ENCODE results near the gene RTN1.

RTN1 gene

DNA sequence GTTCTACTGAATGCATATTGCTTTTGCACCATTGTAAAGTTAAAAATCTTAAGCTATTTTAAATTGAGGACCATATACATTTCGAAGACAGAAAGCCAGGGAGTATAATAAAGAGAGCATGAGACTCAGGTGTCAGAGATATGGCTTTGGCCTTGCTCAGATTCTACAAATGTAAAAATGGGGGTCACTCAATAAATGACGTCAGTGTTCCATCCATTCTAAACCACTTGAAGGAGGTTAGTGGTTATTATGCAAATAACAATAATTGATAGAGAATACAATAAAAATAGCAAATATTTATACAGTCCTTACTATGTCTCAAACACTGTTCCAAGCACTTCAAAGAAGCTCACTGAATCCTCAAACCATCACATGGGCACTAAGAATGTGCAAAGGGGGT, 20.1 kb downstream of the RTN1 start:
- DNase-seq (ENCODE audit: low read depth): no peak

DNA sequence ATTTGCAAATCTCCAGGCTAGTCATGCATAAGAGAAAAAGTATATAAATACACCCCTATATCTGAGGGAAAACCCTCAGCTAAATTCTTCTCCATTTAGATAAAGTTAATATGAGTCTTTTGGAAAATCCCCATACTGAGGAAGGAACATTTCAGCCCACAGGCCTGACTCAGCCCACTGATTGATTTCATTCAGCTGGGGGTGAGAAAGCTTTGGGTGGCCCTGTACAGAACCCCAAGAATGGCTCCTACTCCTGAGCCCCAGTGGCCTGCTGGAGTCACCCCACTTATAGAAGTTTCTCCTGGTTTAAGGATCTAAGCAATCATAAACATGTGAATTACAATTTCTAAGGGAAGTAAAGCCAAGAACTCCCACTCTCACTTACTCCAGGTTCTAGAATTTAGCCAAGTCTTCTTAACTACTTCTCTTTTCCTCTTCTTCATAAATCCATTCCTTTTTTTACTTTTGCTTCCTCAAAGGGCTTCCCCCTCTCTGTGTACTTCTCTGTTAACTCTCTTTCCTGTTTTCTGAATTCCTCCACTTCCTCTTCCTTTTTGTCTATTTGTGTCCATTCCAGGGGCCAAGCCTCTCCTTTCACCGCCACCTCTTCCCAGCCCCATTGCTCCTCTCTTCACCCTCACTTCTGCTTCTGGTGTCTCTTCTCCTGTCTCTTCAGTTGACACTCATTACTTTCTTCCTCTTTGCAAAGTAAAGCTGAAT, 21.0 kb downstream of the RTN1 start:
- DNase-seq (ENCODE audit: low read depth): no peak

DNA sequence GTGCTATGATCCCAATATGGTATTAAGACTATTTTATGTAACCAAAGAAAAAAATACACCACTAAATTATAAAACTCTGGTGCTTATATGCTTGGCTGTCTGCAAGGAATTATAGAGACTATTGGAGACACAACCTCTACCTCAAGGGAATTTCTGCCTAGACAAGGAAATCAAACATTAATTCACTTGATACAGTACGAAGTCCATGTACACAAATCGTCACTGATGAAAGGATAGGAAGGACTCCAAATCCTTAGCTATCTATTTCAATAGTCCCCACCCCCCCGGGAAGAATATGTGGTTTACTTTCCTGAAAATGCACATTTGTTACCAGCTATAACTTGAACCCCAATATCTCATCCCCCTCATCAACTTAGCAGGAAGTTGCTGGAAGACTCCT, 21.9 kb downstream of the RTN1 start:
- DNase-seq (ENCODE audit: low read depth): no peak

GRCh38 chr14:59847711-59848110, 22.9 kb downstream of the RTN1 start:
- no peak for DNase-seq (ENCODE audit: low read depth)

DNA sequence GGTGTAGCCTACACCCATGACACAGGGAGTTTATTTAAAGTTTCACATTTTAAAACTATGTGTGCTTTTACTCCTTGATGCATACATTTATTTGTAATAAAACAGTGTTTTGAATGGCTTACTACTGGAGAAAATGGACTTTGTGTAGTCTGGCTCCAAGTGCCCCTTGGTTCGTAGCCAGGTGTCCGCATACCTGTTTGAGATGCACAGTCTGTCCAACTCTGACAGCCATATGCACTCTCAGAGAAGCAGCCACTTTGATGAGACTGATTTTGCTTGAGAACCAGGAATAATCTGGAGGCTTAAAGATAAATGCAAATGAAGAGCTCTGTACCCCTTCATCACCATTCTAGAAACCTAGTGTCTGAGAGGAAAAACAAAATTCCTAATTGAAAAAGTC, 24.0 kb downstream of the RTN1 start:
- DNase-seq (ENCODE audit: low read depth): no peak

DNA sequence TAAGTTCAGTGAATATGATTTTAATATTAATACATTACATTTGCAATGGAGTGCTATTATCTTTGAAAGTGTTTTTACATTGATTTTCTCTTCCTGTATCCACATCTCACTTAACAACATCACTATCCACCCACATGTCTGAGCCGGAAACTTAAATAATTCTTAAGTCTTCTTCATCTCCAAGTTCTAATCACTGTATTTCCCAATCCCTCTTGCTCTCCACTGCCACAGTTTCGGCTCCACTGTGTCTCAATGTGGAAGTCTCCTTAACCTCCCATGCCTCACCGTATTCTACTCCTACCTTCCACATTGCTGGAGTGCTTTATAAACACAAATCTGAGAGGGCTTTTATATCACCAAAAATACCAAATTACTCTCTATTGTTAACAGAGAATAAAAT, 25.3 kb downstream of the RTN1 start:
- no peak for DNase-seq (ENCODE audit: low read depth)

GRCh38 chr14:59844186-59844812, 26.3 kb downstream of the RTN1 start:
- no peak for DNase-seq (ENCODE audit: low read depth)

- DNase-seq (ENCODE audit: low read depth): no peak
These were observed 34.5 kb downstream of the RTN1 start for GRCh38 chr14:59836116-59836515.

GRCh38 chr14:59832653-59833294, 37.8 kb downstream of the RTN1 start:
- DNase-seq (ENCODE audit: low read depth): no peak

GRCh38 chr14:59831121-59831730, 39.4 kb downstream of the RTN1 start:
- no peak for DNase-seq (ENCODE audit: low read depth)

GRCh38 chr14:59830338-59830734, 40.2 kb downstream of the RTN1 start:
- DNase-seq (ENCODE audit: low read depth): no peak

GRCh38 chr14:59829469-59830337, 40.9 kb downstream of the RTN1 start:
- peak; percentile 27 for DNase-seq (ENCODE audit: low read depth)

DNA sequence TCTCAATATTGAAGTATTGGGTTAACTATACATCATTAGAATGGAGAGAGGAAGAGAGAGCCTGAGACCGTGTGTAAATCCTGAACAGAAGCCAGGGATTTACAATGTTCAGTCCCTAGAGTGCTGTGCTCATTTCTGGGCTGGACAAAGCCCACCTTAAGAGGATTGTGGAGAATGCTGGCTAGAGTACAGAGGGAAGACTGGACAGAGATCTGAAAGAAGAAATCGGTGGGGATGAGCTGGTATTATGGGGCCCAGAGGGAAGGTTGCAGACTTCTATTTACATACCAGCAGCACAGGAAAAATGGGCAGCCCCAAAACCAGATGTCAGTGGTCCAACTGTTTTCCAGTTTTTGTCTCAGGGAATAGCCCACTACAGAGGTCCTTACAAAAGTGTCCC, 42.3 kb downstream of the RTN1 start:
- no peak for DNase-seq (ENCODE audit: low read depth)

DNA sequence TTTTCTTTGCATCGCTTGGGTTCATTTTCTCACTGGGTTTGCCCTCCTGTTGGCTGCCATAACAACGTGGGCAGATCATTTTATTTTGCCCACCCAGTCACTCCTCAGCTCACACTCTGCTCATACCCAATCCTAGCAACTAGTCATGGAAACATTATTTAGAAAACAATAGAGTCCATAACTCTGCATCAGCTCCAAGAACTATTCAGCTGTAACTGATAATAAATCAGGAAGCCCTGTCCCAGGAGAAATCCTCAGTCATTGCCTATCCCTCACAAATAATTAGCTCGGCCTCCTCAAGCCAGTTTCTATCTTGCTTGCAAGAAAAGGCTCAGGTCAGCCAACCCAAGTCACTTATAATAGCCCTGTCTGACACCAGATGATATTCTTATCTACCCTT, 43.2 kb downstream of the RTN1 start:
- DNase-seq (ENCODE audit: low read depth): no peak

GRCh38 chr14:59826150-59826549, 44.4 kb downstream of the RTN1 start:
- DNase-seq (ENCODE audit: low read depth): no peak

DNA sequence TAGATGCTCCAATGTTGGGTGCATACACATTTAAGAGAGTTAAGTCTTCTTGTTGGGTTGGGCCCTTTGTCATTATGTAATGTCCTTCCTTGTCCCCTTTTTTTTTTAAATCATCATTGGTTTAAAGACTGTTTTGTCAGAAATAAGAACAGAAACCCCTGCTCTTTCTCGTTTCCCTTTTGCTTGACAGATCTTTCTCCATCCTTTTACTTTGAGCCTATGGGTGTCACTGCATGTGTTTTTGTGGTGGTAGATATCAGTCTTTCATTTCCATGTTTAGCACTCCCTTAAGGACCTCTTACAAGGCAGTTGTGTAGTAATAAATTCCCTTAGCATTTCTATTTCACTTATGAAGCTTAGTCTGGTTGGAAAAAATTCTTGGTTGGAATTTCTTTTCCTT, 47.4 kb downstream of the RTN1 start:
- DNase-seq (ENCODE audit: low read depth): no peak

- DNase-seq (ENCODE audit: low read depth): no peak
These were observed 51.0 kb downstream of the RTN1 start for GRCh38 chr14:59819446-59820088.

- DNase-seq (ENCODE audit: low read depth): no peak
These were observed 53.6 kb downstream of the RTN1 start for GRCh38 chr14:59816941-59817340.

- no peak for DNase-seq (ENCODE audit: low read depth)
These were observed 55.6 kb downstream of the RTN1 start for GRCh38 chr14:59814988-59815387.

DNA sequence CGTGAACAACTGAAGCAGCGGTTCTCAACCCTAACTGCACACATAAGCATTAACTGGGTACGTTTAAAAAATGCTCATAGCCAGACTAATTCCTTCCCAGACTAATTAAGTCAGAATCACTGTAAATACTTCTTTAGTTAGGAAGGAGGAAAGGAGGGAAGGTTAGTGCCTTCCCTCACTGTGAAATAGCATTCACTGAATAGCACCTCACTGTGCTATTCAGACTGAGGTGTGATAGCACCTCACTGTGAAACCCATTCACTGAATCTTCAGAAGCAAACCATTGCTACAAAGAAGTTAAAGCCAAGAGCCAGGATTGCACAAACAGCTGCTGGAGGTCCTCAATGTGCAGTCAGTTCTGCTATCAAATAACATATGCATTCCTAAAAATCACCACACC, 58.8 kb downstream of the RTN1 start:
- no peak for DNase-seq (ENCODE audit: low read depth)

DNA sequence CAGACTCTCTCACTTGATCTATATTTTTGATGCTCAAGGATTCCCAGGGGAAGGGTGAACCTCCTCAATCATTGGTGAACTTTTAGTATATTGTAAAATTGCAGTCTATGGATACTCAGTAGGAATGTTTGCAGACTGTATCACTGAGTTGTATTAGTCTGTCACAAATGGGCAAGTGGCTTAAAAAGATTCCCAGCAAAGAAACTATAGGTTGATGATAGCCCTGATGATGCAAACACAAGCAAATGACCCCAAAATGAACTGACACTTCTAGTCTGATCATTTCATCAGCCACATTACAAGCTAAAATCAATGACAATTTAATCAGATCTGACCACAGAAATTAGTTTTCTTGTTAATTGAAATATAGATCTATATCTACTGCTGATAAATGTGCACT, 59.5 kb downstream of the RTN1 start:
- no peak for DNase-seq (ENCODE audit: low read depth)

All from stromal cell of bone marrow (primary cell).